ENCODE results near the gene COL18A1.

COL18A1 gene

GRCh38 chr21:45415188-45415942 is 10.4 kb downstream of the COL18A1 start:
- TF ChIP-seq CTCF (IDR thresholded peaks at IDR 0.05; ENCODE audit: low read depth, low read length): no peak

GRCh38 chr21:45415943-45416611 is 11.1 kb downstream of the COL18A1 start:
- no peak for TF ChIP-seq CTCF (IDR thresholded peaks at IDR 0.05; ENCODE audit: low read depth, low read length)
- no peak for DNase-seq (ENCODE audit: low read depth, low spot score)
- in situ Hi-C loops (cut with HindIII; ENCODE audit: low sequenced_read_pairs): no loop called here
- no peak overlapping the region for H3K4me3 ChIP-seq (ENCODE audit: low read depth, low read length)

More at GRCh38 chr21:45415188-45415942, 10.4 kb downstream of the COL18A1 start:
- in situ Hi-C loops (cut with HindIII; ENCODE audit: low sequenced_read_pairs): no loop called here
- no peak for DNase-seq (ENCODE audit: low read depth, low spot score)
- H3K4me3 ChIP-seq (ENCODE audit: low read depth, low read length): no peak overlapping the region

- DNase-seq (ENCODE audit: low read depth, low spot score): no peak
- no peak overlapping the region for H3K4me3 ChIP-seq (ENCODE audit: low read depth, low read length)
- in situ Hi-C loops (cut with HindIII; ENCODE audit: low sequenced_read_pairs): no loop called here
- no peak for TF ChIP-seq CTCF (IDR thresholded peaks at IDR 0.05; ENCODE audit: low read depth, low read length)
Observed at GRCh38 chr21:45416620-45417019, 11.7 kb downstream of the COL18A1 start.

- in situ Hi-C loops (cut with HindIII; ENCODE audit: low sequenced_read_pairs): no loop called here
- no peak overlapping the region for H3K4me3 ChIP-seq (ENCODE audit: low read depth, low read length)
Observed at GRCh38 chr21:45417256-45417950, 12.4 kb downstream of the COL18A1 start.

GRCh38 chr21:45417951-45418300 is 13.0 kb downstream of the COL18A1 start:
- in situ Hi-C loops (cut with HindIII; ENCODE audit: low sequenced_read_pairs): no loop called here
- TF ChIP-seq CTCF (IDR thresholded peaks at IDR 0.05; ENCODE audit: low read depth, low read length): no peak
- no peak overlapping the region for H3K4me3 ChIP-seq (ENCODE audit: low read depth, low read length)
- no peak for DNase-seq (ENCODE audit: low read depth, low spot score)

More at GRCh38 chr21:45417256-45417950, 12.4 kb downstream of the COL18A1 start:
- peak; percentile 35 for DNase-seq (ENCODE audit: low read depth, low spot score)
- TF ChIP-seq CTCF (IDR thresholded peaks at IDR 0.05; ENCODE audit: low read depth, low read length): no peak

GRCh38 chr21:45418301-45419071 is 13.5 kb downstream of the COL18A1 start:
- in situ Hi-C loops (cut with HindIII; ENCODE audit: low sequenced_read_pairs): no loop called here
- no peak for TF ChIP-seq CTCF (IDR thresholded peaks at IDR 0.05; ENCODE audit: low read depth, low read length)
- no peak for DNase-seq (ENCODE audit: low read depth, low spot score)
- H3K4me3 ChIP-seq (ENCODE audit: low read depth, low read length): no peak overlapping the region
